DOHH2 (cell line): Measurements from ENCODE around the gene DHRS3.

Experiments
- CTCF ChIP-seq: fragments of 200-600 bp; sonication (generic); IDR thresholded peaks from one replicate; pipeline ENCODE4 v1.5.1; 2014; ENCODE audit warnings: antibody characterized with exemption, mild to moderate bottlenecking, low read depth, low read length; ENCODE audit not compliant: poor library complexity, severe bottlenecking
- EZH2phosphoT487 ChIP-seq: fragments of 200-600 bp; sonication (generic); IDR thresholded peaks from 2 replicates; pipeline ENCODE4 v1.6.1; 2017; ENCODE audit warnings: borderline replicate concordance, mild to moderate bottlenecking, antibody characterized with exemption, low read length, moderate library complexity, mixed read lengths

GRCh38 chr1:12661606-12662219, 43.7 kb upstream of the DHRS3 start:
- no peak for TF ChIP-seq CTCF
- TF ChIP-seq EZH2phosphoT487: no peak
